Smooth muscle cell of the pulmonary artery (primary cell): ENCODE data around the gene PRKD2. TPM values are rescaled to one million over a fixed set of nuclear protein-coding genes. Genes with fewer than 3 reads are reported as not detected.

Experiments
- total RNA-seq: library from RNA; depleted of rRNA; stranded (reverse); fragments of >200 nt; gene quantifications from 2 replicates; pipeline ENCODE4 v1.2.3, GENCODE V29; 2014

Gene PRKD2
- 17.4 and 28.1 TPM in 2 replicates for total RNA-seq

DNA sequence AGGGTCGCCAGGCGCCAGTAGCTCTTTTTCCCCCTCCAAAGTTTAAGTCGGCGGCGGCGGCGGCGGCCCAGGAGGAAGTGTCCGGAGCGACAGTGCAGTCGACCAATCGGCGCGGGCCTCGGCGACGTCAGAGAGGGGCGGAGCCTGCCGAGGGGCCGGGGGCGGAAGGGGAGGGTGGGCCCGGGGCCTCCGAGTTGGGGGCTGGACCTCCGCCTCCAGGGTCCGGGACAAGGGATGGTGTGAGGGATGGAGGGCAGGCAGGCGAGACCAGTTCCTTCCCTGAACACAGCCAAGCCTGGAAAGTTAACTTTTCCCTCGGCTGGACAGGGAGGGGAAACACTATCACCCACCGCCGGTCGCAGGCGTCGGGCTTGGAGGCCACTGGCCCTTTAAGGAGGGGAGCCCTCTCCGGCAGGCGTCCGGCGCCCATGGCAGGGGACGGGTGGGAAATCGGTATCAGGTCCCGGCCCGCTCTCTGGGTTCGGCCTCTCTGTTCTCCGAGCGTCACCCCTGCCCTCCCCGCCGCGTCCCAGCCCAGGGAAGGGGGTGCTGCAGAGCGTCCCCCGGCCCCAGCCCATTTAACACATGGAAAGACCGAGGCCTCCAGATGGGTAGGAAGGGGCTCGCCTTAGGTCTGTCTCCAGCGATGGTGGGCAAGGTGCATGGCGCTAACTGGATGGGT is at the start of gene PRKD2:
PRKD2 (minus strand) TSS at position 81 of the 682 bp plus-strand sequence. CDS start 744 bp downstream, outside the sequence.

DNA sequence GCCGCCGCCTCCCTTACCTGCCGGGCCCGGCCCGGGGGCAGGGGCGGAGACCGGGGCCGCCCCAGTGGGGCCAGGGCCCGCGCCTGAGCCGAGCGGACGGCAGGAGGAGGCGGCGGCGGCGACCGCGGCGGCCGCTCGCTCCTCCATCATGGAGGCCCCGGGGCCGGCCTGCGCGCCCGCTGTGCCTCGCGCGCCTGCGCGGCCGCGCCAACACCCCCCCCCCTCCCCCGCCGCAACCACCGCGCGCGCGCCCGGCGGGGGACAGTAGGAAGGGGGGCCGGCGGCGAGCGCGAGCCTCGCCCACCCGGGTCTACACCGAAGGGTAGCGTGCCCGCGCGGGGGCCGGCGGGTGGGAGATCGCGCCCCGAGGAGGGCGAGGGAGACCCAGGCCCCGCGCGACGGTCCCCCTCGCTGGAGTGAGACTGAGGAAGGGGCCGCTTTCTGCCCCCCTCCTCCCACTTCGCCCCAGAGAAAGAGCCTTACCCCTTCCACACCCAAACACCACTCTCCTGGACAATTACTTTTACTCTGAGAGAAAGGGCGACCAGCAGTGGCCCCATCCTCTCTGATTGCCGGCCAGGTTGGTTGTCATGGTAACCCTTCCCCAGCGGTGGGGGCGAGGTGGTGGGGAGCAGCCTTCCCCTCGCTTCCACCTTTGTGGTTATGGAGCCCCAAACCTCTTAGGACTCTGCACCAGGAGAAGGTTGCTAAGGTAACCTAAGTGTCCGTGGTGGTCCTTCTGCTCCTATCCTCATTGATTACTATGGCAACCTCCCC is 29.6 kb upstream of the PRKD2 start, which contains the start of gene STRN4:
STRN4 (minus strand) TSS at position 170 of the 777 bp plus-strand sequence; CDS start at position 150, 20 bp downstream.

DNA sequence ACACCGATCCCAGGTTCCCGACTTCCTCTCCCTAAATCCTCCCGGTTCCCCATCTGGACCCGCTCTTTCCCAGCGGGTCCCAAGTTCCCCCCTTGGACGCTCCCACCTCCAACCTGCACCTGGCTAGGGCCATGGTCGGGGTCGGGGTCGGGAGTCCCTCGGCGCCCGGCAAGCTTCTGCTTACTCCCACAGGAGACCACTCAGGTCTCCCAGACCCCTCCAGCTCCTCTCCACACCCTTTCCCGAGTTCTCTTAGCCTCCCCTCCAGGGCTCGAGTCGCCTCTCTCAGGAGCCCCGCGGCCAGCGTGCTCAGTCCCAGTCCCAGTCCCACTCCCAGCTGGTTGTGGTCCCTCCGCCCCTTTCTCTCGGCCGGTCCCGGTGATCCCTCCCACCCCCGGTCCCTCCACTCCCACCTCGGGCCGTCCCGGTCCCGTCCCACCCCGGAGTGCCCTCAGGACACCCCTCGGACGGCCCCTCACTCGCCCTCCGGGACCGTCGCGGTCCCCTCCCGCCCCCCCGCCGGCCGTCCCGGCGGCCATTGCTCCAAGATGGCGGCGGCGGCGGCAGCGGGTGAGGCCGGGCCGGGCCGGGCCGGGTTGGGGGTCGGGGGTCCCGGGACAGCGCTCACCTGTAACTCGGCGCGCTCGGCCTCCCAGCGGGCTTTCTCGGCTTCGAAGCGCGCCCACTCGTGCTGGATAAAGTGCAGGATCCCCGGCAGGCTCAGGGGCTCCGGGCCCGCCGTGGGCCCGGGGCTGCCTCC is 28.8 kb upstream of the PRKD2 start, which contains the start of gene FKRP:
FKRP (plus strand) TSS at position 537 of the 760 bp plus-strand sequence. CDS start 9,394 bp downstream, outside the sequence.

GRCh38 chr19:46661020-46661731 is 55.7 kb downstream of the PRKD2 start, which contains the start of gene DACT3:
Gene DACT3 (minus strand): TSS chr19:46661182. CDS start chr19:46661064, 118 bp downstream.

GRCh38 chr19:46635920-46636761 is 80.8 kb downstream of the PRKD2 start, which contains the start of gene GNG8:
Gene GNG8 (minus strand): TSS chr19:46636202. CDS start chr19:46634682, 1,520 bp downstream.

DNA sequence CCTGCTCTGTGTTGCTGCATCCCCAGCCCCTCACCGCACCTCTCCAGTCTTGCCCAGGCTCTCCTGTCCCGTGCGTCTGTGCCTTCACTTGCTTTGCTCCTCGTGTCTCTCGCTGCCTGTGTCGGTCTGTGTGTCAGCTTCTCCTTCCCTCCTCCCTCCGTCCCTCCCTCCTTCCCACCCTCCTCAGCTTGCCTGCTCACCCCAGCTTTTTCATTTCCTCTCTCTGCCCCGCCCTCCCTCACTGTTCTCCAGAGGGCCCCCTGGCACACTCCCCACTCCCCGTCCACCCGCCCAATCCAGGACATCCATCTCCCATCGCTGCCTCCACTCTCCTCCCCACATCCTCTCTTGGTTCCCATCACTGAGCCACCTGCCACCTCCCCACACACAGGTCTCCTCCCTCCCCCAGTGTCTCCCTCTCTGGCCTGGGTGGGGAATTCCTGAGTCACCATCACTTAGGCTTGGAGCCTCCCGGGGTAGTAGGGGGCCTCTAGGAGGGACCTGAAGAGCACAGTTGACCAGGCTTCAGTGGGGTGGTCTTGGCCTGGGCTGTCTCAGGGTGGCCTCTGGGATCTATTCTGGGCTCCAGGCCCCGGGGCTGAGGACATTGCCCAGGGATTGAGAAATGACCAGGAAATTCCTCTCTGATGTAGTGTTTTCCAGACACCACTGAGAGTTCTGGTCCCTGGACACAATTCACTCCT is 91.8 kb downstream of the PRKD2 start, which contains the start of gene PTGIR:
PTGIR (minus strand) TSS at position 132 of the 704 bp plus-strand sequence. CDS start 864 bp downstream, outside the sequence.

Other genes starting within 250 kb of the PRKD2 start
- 3.2 and 6.1 TPM in 2 replicates for gene PNMA8A, start 245.6 kb downstream of the PRKD2 start, total RNA-seq
- 0.96 and 1.6 TPM in 2 replicates for gene PNMA8B, start 221.2 kb downstream of the PRKD2 start, total RNA-seq
- 185 and 240 TPM in 2 replicates for gene CALM3, start 115.8 kb downstream of the PRKD2 start, total RNA-seq
- 20.0 and 34.8 TPM in 2 replicates for gene PTGIR, start 92.0 kb downstream of the PRKD2 start, total RNA-seq
- gene GNG8, start 80.9 kb downstream of the PRKD2 start, total RNA-seq: not detected in 2 replicates
- gene DACT3, start 55.9 kb downstream of the PRKD2 start, total RNA-seq: 6.6 and 6.8 TPM in 2 replicates
- gene FKRP, start 28.9 kb upstream of the PRKD2 start, total RNA-seq: 26.6 and 32.4 TPM in 2 replicates
- 70.7 and 73.0 TPM in 2 replicates for gene STRN4, start 29.3 kb upstream of the PRKD2 start, total RNA-seq
- gene SLC1A5, start 71.5 kb upstream of the PRKD2 start, total RNA-seq: 122 and 169 TPM in 2 replicates
- gene AP2S1, start 133.7 kb upstream of the PRKD2 start, total RNA-seq: 121 and 142 TPM in 2 replicates
- 79.4 and 89.5 TPM in 2 replicates for gene ARHGAP35, start 143.9 kb upstream of the PRKD2 start, total RNA-seq